Kidney glomerular epithelial cell (primary cell): Measurements from ENCODE around the gene STEAP3.
A peak's percentile ranks its signal among the peaks of the same experiment; 100 is the strongest.

Source experiments
- DNase-seq: peaks from one replicate; lab custom pipeline; 2025; lab: John Stamatoyannopoulos, UW

The STEAP3 gene, protein sequence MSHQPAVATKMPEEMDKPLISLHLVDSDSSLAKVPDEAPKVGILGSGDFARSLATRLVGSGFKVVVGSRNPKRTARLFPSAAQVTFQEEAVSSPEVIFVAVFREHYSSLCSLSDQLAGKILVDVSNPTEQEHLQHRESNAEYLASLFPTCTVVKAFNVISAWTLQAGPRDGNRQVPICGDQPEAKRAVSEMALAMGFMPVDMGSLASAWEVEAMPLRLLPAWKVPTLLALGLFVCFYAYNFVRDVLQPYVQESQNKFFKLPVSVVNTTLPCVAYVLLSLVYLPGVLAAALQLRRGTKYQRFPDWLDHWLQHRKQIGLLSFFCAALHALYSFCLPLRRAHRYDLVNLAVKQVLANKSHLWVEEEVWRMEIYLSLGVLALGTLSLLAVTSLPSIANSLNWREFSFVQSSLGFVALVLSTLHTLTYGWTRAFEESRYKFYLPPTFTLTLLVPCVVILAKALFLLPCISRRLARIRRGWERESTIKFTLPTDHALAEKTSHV

DNA sequence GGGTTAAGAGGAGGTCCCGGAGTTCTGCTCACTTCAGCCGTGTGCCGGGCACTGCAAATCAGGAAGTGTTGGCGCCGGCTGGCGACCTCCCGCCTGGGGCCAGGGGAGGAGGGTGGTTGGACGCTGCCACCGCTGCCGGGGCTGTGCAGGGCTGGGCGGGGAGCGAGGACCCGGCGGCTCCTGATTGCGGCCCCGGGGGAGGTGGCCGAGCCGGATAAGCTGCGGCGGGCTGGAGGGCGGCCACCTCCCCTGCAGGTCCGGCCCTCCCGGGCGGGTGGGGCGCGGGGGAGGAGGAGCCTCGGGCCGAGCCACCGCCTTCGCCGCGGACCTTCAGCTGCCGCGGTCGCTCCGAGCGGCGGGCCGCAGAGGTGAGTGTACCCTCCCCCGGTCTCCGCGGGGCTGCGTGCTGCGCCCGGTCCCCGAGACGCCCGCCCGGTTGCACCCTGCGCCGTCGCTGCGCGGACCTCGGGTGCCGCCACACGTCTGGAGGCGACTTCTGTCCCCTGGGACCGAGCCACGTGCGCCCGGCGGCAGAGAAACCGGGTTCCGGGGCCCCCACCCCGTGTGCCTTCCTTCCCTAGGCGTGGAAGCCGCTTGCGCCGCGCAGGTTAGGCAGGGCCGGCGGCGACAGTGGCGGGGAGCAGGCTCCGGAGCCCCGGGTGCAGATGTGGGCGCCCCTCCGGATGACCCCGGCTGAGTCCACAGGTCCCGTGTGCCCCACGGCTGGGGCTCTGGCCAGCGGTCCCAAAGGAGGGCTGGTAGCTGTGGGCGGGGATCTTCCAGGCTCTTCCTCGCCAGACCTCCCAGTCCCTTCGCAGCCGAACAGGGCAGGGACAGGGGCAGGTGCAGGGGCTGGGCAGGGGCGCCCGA lies at the start of gene STEAP3:
Gene STEAP3 (plus strand): TSS at position 314 of the 870 bp plus-strand sequence. CDS start 7,179 bp downstream, outside the sequence.
- no peak for DNase-seq

DNA sequence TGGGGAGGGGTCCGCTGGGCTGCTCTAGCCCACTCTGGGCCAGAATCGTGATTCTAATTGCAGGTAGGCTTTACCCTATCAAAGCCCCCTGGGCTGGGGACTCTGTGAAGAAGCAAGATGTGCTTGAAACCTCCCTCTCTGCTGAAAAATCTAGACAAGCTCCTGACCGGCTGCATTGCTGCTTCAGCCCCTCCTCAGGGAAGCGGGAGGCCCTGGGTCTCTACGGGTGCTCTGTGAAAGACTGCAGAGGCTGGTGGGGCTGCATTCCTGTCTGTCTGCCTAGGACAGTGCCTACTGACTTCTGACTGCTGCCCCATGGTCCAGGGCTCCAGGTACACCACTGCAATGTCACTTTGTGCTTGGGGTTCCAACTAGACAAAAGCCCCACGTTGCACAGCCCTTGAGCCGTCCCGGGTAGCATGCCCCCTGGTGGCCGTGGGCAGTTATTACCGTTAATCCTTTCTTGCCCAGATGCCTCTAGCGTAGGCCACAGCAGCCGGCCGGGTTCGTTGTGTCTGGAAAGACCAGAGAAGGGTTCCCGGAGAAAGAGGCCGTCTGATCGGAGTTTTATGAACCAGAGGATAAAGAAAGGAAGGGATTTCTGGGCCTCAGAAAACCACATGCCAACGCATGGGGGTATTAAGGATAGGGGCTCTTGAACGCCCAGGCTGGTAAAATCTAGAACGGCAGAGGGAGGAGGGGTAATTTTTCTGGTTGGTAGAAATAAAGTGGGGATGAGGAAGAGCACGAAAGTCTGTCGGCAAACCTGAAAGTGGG lies 49.2 kb upstream of the STEAP3 start:
- DNase-seq: peak; percentile 3

DNA sequence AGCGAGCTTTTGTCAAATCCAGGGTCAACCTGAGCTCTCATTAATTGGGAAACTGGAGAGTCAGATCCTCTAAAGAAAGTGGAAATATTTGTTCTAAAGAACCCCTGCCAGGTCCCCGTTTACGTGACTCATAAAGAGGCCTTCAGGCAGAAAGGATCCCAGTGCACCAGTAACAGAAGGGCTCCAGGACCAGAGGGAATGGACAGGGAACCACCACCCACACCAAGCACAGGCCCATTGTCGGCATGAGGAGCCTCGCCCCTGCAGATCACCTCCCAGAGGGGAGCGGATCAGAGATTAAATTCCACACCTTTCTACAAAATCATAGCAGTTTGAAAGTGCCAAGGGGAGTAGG lies 48.7 kb upstream of the STEAP3 start:
- DNase-seq: no peak

DNA sequence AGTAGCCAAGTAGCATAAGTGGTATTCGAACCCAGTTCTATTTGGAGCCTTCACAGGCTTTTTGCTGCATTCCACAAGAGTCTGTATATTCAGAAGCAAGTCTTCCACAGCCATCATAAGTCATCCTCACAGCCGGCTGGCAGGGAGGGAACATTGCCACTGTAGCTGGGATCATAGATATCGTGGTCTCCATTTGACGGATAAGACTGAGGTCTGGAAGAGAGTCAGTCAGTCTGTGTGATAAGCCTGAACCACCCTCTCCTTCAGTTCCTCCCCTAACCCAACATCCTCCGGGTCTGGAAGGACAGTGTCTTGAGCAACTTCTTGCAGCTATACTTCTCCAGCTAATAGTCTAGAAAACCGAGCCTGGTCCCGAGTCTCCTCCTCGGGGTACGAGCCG lies 48.1 kb upstream of the STEAP3 start:
- DNase-seq: no peak

DNA sequence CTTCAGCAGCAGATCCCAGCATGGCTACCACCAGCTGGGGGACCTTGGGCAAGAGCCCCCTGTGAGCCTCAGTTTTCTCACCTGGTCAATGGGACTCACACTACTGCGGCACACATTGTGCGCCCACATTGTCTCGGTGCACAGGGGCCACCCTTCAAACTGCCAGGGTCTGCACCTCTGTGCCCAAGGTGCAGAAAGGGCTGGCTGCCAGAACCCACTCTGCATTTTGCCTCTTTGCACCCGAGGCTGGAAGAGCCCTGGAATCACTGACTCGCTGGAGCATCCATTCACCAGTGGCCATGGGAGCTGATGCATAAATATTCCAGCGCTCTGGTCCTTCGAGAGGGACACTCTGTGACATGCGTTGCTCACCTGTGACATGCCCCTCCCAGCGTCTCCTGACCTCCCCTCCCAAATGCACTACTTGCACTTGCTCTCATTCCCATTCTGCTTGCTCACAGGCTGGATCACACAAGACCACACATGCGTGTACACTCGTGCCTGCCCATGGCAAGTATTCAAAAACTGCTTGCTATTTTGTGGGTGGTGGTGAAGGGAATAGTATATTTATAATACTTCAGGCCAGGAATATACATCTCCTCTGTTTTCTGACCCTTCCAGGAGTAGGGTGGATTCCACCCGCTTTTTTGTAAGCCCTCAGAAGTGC lies 46.3 kb upstream of the STEAP3 start:
- no peak for DNase-seq

DNA sequence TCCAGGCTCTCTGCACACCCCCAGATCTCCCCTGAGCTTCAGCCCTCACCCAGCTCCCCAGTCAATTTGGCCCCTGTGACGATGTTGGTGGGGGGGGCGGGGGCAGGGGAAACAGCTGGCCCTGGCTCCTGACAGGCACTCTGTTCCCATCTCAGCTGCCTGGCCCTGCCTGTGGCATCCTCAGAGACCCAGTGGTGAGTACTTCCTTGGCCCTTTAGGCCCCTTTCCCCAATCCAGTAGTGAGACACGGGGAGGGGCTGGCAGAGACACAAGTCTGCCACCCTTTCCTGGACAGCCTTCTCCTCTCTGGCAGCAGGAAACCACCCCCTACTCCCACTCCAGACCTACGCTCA lies 45.8 kb upstream of the STEAP3 start:
- no peak for DNase-seq

DNA sequence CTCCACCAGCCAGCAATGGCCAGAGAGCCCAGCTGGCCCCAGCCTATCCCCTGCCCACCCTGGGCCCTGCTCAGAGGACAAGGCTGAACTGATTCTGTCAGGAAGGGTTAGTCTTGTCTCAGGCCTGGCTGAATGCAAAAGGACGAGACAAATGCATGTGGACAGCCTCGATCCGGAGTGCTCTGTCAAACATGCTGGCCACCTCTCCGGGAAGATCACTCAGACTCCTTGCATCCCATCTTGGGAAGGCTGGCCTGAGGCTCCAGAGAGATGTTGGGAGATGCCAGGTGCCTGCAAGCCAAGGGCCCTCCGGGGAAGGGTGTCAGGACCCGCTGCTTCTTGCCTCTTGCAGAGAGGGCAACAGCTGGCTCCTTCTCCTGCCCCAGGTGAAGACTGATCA lies 44.9 kb upstream of the STEAP3 start:
- DNase-seq: no peak

DNA sequence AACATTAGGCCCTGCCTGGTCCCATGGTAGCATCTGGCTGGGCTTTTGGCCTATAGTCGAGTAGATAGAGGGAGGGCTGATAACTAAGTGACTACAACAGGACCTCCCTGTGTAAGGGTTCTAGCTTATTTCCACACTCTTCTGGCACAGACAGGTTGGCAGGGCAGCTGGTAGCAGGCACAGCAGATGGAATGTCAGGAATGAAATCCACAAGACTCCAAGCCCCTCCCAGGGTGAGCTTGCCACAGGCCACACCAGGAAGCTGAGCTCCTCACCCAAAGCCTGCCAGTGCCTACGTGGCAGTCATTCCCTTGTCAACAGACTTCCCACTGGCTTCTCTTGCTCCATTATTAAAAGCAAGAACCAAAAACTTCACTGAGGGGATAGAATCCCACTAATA lies 44.4 kb upstream of the STEAP3 start:
- DNase-seq: peak; percentile 69

DNA sequence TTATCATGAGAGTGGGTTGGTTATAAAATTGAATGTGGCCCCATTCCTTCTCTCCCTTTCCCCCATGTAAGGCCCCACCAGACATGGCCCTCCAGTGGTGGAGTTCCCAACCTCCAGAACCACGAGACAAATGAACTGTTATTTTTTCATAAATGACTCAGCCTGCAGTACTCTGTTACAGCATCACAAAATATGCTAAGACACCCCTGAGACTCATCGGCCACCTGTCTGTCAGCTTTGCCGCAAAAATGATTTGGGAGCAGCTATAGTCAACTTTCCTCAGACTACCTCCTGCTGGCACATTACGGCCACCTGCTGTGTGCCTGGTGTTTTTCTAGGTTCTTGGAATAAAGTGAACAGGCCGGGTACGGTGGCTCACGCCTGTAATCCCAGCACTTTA lies 43.6 kb upstream of the STEAP3 start:
- no peak for DNase-seq

DNA sequence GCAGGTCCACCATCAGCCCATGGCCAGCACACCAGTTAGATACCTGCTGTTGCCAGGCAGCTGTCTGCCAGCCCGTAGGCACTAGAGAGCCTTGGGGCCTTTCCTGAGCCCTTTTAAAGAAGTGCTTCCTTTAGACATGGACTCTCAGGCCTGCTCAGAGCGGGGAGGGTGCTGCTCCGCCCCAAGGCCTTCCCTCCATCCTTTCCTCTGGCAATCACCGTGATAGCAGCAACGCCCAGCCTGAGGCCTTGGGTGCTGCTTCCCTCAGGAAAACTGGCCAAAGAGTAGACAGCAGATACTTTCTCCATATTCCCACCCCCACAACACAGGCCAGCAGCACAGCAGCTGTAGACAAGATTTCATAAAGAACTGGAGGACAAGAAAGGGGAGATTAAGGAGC lies 42.7 kb upstream of the STEAP3 start:
- no peak for DNase-seq

DNA sequence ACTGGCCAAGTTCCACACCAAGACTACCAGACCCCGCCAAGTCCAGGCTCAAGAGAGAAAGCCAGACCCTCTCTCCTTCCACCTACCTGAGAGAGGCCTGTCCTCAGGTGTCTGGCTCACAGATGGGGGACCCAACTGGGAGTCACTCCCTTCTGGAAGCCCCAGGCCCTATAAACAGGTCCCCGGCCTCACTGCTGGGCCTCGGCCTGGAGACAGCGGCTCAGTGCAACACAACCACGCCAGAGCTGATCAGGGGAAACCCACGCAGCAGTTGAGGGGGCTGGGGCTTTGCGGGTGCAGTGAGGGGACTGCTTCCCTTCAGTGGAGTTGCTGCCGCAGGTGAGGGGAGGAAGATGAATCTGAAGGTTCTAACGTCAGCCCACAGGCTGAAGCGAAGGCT lies 42.2 kb upstream of the STEAP3 start:
- DNase-seq: no peak

DNA sequence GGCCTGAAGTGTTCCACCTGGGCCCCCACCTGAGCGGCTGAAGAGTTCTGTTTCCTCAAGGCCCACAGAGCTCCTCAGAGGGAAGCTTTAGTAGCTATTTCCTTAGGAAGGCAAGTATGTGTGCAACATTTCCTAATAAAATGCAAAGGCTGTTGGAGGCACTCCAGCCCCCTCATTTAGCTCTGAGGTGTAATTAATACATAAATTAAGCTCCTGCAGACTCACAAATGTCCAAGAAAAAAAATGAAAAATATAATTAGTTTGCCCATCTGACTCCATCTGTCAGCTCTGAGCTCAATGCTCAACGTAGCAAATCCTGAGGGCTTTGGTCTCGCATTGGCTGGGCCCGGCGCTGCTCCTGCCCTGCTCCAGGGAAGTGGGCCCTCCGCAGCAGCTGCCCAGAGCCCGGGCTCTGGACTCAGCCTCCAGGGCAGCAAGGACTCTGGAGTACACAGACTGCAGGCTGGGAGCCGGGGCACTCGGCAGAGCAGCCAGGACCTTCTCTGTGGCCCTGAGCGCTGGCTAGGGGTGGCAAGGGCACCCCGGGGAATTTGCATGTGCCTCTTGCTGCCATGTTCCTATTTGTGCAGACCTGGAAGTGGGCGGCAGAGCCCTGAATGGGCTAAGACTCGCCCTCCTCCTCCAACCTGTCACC lies 41.7 kb upstream of the STEAP3 start:
- DNase-seq: no peak

DNA sequence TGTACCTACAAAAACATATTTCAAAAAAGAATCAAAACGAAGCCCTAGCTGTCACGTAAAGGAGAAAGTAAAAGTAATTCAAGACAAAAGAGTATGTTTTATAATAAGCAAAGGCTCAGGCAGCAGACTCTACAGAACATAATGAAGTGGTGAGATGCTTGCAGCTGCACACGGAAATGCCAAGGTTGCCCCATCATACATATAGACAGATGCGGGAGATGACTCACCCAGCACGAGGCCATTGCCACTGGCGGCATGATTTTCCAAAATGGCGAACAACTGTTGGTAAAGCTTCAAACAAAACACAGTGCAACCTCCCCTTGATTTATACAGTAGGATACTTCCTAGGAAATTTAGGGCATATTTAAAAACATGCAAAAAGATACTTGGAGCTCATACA lies 39.1 kb upstream of the STEAP3 start:
- DNase-seq: no peak

DNA sequence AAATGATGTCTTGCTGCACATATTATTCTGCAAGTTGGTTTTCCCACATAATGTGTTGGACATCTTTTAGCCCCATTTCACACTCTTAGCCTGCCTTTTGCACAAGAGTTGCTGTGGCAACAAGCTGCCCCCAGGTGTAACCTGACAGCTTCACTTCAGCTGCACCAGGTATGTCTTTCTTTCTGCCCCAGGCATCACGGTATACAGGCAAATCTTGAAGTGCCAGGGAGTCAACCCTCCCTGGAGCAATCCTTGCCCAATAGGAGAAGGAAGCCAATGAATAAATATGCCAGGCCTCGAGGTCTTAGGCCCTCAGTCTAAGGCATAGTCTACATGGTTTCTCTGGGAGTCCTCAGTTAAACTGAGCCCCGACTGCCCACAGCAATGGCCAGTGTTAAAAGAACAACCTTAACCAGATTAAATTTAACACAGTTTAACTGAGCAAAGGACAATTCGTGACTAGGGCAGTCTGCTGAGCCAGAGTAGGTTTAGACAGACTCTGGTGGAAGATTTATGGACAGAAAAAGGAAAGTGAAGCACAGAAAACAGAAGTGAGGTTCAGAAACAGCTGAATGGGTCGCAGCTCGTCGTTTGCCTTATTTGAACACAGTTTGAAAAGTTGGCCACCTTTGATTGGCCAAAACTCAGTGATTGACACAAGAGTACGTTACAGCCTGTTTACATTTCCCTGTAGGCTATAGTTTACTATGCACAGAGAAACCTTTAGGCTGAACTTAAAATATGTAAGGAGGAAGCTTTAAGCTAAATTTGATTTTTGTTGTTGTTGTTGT lies 33.1 kb upstream of the STEAP3 start:
- DNase-seq: no peak

DNA sequence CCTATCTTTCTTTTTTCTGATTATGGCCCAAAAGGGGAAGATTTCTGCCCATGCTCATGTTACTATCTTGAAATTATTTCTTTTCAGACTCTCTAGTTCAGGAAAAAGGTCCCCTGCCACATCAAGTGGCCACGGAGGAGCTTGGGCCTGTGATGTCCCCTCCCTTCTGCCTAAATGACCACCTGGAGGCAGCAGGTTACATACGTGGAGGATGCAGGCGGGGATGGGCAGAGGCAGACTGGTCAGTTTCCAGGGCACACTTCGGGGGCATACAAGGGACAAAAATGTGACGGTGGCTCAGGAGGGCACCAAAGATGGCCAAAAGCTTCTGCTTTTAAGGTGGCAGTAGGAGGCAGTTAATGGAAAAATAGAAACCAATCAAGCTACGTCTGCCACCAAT lies 30.7 kb upstream of the STEAP3 start:
- DNase-seq: no peak

DNA sequence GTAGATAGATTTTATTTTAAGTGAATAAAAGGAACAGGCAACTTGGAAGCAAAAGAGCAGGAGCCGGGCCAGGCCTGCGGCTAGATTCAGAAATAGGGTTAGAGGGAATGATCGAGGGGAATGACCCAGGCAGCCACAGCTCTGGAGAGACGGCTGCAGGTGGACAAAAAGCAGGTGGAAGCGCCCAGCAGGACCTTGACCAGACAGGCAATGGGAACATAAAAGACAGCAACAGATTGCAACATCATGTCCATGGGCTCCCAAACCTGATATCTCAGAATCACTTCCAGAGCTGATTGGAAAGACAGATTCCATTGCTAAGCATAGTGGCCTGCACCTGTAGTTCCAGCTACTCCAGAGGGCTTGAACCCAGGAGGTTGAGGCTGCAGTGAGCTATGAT lies 28.6 kb upstream of the STEAP3 start:
- no peak for DNase-seq

DNA sequence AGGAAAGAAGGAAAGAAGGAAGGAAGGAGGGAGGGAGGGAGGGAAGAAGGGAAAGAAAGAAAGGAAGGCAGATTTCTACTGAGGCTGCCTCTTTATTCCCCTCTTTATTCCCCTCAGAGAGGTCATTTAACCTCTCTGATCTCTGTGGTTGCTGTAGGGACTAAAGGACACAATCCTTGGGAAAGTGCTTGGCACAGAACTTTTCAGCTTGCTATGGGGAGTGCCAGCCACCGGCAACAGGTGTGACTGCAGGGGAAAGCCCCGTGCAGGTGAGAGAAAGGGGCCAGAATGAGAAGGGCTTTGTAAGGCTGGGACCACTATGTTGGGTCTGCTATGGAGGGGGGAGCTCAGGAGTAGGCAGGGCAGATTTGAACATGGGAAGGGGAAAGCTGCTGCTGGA lies 27.7 kb upstream of the STEAP3 start:
- DNase-seq: no peak

DNA sequence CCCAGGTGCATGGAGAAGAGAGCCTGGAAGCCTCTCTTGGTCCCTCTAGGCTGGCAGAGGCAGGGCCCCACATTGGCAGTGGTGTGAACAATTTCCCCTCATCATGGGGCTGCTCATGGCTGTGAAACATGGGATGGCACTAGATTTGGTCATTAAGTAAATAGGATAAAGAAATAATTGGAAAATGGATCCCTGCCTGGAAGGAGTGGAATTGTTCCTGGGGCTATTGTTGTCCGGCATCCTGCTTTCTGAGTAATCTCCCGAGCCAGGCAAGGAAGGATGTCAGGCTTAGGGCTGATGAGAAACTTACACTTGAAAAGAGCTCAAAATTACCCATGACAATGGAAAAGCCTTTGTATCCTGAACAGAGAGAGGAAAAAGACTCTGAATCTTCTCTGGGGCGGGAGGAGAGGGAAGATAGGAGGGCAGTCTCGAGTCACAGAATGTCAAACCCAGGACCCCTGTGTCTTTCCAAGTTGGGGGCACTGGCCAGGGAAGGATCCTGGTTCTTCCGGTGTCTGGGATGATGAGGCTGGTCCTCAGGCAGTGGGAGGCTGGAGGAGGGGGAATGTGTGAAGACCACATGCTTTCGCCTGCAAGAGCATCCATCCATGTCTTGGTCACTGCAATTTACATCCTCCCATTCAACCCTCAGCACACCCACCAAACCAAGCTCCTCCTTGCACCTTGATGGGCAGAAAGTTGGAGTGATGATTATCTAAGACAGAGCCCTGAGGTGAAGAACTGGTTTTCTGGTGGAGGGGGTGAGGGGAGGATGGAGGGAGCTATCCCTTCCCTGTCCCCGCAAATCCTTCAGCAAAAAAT lies 27.1 kb upstream of the STEAP3 start:
- DNase-seq: peak; percentile 9

DNA sequence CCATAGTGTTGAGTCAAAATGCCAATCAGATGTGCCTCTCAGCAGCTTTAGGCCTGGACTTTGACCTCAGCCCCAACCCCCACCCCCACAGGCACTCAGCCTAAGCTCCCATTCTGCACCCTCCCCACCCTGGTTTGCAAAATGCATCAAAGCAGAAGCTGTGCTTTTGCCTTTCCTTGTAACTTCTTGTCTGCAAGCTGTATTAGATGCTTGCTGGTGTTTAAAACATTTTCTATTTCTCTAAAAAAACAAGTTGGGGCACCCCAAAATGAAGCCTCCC lies 26.6 kb upstream of the STEAP3 start:
- DNase-seq: no peak
